DOHH2 (cell line): ENCODE data around the gene WASL.

ENCODE experiments used
- H3F3A ChIP-seq: fragments of 200-600 bp; sonication (generic), shearing (Covaris generic); 2 replicates; pipeline ENCODE4 v1.6.0; 2016; ENCODE audit warnings: antibody characterized with exemption, mild to moderate bottlenecking; ENCODE audit not compliant: control insufficient read depth, insufficient read depth
- H3K27ac ChIP-seq: fragments of 200-600 bp; sonication (generic); 2 replicates; pipeline ENCODE4 v1.5.1; 2014; ENCODE audit warnings: low read depth, mild to moderate bottlenecking, low read length, moderate library complexity
- H3K27me3 ChIP-seq: fragments of 200-600 bp; sonication (generic); 2 replicates; pipeline ENCODE4 v1.6.1; 2014; ENCODE audit warnings: mild to moderate bottlenecking, low read length, mixed read lengths; ENCODE audit not compliant: control insufficient read depth
- H3K36me3 ChIP-seq: fragments of 200-600 bp; sonication (generic); 2 replicates; pipeline ENCODE4 v1.6.1; 2014; ENCODE audit warnings: mild to moderate bottlenecking, low read length, moderate library complexity, mixed read lengths; ENCODE audit not compliant: control insufficient read depth
- H3K4me1 ChIP-seq: fragments of 200-600 bp; sonication (generic); 2 replicates; pipeline ENCODE4 v1.6.1; 2014; ENCODE audit warnings: mild to moderate bottlenecking, low read length, mixed read lengths; ENCODE audit not compliant: control insufficient read depth
- H3K4me2 ChIP-seq: fragments of 200-600 bp; sonication (generic); 2 replicates; pipeline ENCODE4 v1.6.0; 2014; ENCODE audit warnings: mild to moderate bottlenecking, low read length, moderate library complexity
- H3K4me3 ChIP-seq: fragments of 200-600 bp; sonication (generic); 2 replicates; pipeline ENCODE4 v1.5.1; 2014; ENCODE audit warnings: mild to moderate bottlenecking, low read length, mixed read lengths
- H3K79me2 ChIP-seq: fragments of 200-600 bp; sonication (generic); 2 replicates; pipeline ENCODE4 v1.6.1; 2014; ENCODE audit warnings: mild to moderate bottlenecking, low read length, mixed read lengths; ENCODE audit not compliant: control insufficient read depth
- H3K9me2 ChIP-seq: fragments of 200-600 bp; sonication (generic); replicated peaks from 2 replicates; pipeline ENCODE4 v1.6.1; 2014; ENCODE audit warnings: mild to moderate bottlenecking, low read length, mixed read lengths; ENCODE audit not compliant: control insufficient read depth
- H3K9me3 ChIP-seq: fragments of 200-600 bp; sonication (generic); 2 replicates; pipeline ENCODE4 v1.6.1; 2014; ENCODE audit warnings: antibody characterized with exemption, low read length, mixed read lengths; ENCODE audit not compliant: control insufficient read depth, insufficient read depth
- H4K20me1 ChIP-seq: fragments of 200-600 bp; sonication (generic); 2 replicates; pipeline ENCODE4 v1.6.0; 2014; ENCODE audit warnings: low read depth, mild to moderate bottlenecking, antibody characterized with exemption, low read length, moderate library complexity; ENCODE audit not compliant: control insufficient read depth, insufficient read depth
- EZH2phosphoT487 ChIP-seq: fragments of 200-600 bp; sonication (generic); IDR thresholded peaks from 2 replicates; pipeline ENCODE4 v1.6.1; 2017; ENCODE audit warnings: borderline replicate concordance, mild to moderate bottlenecking, antibody characterized with exemption, low read length, moderate library complexity, mixed read lengths
- TF ChIP-seq, protein P1 (sequence below): fragments of 200-600 bp; sonication (generic); IDR thresholded peaks from one replicate; pipeline ENCODE4 v1.5.1; 2014; ENCODE audit warnings: antibody characterized with exemption, mild to moderate bottlenecking, low read depth, low read length; ENCODE audit not compliant: poor library complexity, severe bottlenecking

Gene WASL

DNA sequence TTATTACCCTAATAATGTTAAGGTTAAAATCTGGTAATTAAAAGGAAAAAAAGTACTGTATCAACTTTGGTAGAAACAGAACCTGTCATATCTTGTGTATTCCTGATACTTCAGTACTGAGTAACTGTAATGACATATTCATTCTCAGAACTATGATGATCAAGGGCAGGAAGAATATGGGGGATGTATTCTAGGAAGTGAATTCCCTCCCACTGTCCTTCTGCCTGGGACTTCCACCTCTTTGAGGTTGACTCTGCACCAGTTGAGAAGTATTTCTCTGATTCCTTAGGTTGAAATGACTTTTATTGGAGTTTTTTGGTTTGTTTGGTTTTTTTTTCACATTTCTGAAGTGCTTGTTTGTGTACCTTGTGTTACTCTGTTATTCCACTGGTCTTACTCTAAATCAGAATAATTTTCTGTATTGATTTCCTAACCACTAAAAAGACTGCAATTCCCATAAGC, 36.9 kb downstream of the WASL start:
- Histone ChIP-seq H3K27me3 (no peaks in the 10 kb centered on the region), H3K9me2 (no peaks in the 10 kb centered on the region), H4K20me1 (0 out of 2 replicates have a peak, but pooled peaks cover 4% of the 10 kb centered on the region), H3K4me2 (no peak overlapping the region), H3K36me3 (peaks cover 25% of the 10 kb centered on the region), H3K9me3 (no peaks in the 10 kb centered on the region), H3K4me3 (no peak overlapping the region), H3K27ac (no peak overlapping the region), H3K4me1 (no peaks in the 10 kb centered on the region), H3K79me2 (peaks cover 39% of the 10 kb centered on the region), H3F3A (no peaks in the 10 kb centered on the region)
- TF ChIP-seq, protein P1, sequence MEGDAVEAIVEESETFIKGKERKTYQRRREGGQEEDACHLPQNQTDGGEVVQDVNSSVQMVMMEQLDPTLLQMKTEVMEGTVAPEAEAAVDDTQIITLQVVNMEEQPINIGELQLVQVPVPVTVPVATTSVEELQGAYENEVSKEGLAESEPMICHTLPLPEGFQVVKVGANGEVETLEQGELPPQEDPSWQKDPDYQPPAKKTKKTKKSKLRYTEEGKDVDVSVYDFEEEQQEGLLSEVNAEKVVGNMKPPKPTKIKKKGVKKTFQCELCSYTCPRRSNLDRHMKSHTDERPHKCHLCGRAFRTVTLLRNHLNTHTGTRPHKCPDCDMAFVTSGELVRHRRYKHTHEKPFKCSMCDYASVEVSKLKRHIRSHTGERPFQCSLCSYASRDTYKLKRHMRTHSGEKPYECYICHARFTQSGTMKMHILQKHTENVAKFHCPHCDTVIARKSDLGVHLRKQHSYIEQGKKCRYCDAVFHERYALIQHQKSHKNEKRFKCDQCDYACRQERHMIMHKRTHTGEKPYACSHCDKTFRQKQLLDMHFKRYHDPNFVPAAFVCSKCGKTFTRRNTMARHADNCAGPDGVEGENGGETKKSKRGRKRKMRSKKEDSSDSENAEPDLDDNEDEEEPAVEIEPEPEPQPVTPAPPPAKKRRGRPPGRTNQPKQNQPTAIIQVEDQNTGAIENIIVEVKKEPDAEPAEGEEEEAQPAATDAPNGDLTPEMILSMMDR, result no peak
- TF ChIP-seq EZH2phosphoT487, result no peak

GRCh38 chr7:123710683-123711082, 38.1 kb downstream of the WASL start:
- Histone ChIP-seq H3K27me3 (no peaks in the 10 kb centered on the region), H3K4me3 (no peak overlapping the region), H3K36me3 (peaks cover 33% of the 10 kb centered on the region), H3K9me2 (no peaks in the 10 kb centered on the region), H3K27ac (no peak overlapping the region), H3K4me1 (no peaks in the 10 kb centered on the region), H3K9me3 (no peaks in the 10 kb centered on the region), H4K20me1 (0 out of 2 replicates have a peak, but pooled peaks cover 4% of the 10 kb centered on the region), H3K79me2 (peaks cover 35% of the 10 kb centered on the region), H3K4me2 (no peak overlapping the region), H3F3A (no peaks in the 10 kb centered on the region)
- TF ChIP-seq, protein P1, result no peak
- TF ChIP-seq EZH2phosphoT487, result no peak

DNA sequence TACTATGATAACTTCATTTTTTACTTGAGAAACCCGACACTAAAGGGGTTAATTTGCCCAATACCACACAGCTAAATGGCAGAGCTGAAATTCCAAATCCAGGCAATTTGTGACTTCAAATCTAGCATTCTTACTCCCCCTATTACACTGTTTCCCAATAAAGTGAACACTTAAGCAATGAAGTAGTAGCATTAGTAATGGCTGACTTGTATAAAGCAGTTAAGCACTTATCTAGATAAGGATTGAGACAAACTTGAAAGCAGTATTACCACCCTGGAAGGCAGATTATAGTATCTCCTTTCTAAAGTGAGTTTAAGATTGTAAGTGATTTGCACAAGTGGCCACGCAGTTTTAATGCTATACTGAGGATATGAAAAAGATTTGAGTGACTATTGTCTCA, 39.3 kb downstream of the WASL start:
- no peaks in the 10 kb centered on the region for H3K9me3 ChIP-seq
- no peak overlapping the region for H3K4me3 ChIP-seq
- no peaks in the 10 kb centered on the region for H3K9me2 ChIP-seq
- H3K27me3 ChIP-seq, result no peaks in the 10 kb centered on the region
- peaks cover 44% of the 10 kb centered on the region for H3K36me3 ChIP-seq
- TF ChIP-seq EZH2phosphoT487, result no peak
- TF ChIP-seq, protein P1, result no peak
- H3K27ac ChIP-seq, result no peak overlapping the region
- H4K20me1 ChIP-seq, result 0 out of 2 replicates have a peak, but pooled peaks cover 4% of the 10 kb centered on the region
- no peak overlapping the region for H3K4me2 ChIP-seq
- peaks cover 4% of the 10 kb centered on the region; the same call in 1 of the 2 replicates for H3F3A ChIP-seq
- H3K79me2 ChIP-seq, result peaks cover 28% of the 10 kb centered on the region
- H3K4me1 ChIP-seq, result no peaks in the 10 kb centered on the region
